HG02852 (cell line): ENCODE results near the gene SMCHD1.
"Not testable (repeated sequence)": the region's sequence is repeated elsewhere in the genome, so short reads cannot be mapped to it uniquely, and the experiment has no call there.

ENCODE experiments used
- ATAC-seq: cut with Tn5 transposase; IDR thresholded peaks from one replicate; pipeline ENCODE4 v1.9.1; 2021; ENCODE audit warnings: mild to moderate bottlenecking, moderate library complexity; ENCODE audit not compliant: unreplicated experiment

SMCHD1 gene

GRCh38 chr18:2850816-2851215 lies 195.3 kb downstream of the SMCHD1 start:
- ATAC-seq: no peak

DNA sequence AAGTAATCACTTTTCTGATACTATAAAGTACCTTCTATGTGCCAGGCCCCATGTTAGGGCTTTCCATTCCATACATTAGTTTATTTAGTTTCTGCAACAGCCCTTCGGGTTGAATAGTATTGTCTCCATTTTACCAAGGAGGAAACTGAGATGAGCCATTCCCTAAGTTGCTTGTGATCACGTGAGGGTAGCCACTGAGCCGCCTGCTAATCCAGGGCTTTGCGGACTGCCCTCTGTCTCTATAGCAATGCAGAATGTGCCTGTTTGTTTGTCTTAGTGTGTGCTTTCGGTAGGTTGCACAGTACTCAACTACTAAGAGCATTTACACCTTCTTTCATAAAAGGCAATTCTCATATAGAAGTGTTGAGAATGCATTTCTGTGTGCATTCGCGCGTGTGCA lies 196.2 kb downstream of the SMCHD1 start:
- no peak for ATAC-seq

DNA sequence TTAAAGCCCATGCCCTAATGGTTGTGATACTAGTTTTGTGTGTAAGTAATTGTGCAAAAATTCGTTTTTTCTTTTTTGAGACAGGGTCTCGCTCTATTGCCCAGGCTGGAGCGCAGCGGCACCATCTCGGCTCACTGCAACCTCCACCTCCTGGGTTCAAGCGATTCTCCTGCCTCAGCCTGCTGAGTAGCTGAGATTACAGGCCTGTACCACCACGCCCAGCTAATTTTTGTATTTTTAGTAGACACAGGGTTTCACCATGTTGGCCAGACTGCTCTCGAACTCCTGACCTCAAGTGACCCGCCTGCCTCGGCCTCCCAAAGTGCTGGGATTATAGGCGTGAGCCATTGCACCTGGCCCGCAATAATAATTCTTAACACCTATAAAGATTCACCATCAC lies 196.9 kb downstream of the SMCHD1 start:
- not testable (repeated sequence) for ATAC-seq

- ATAC-seq: no peak
Observed at GRCh38 chr18:2853173-2853925, 197.8 kb downstream of the SMCHD1 start.

- no peak for ATAC-seq
Observed at GRCh38 chr18:2853926-2854664, 198.6 kb downstream of the SMCHD1 start.
